ENCODE measurements around the gene KRTAP21-2.
"Not testable (repeated sequence)": the region's sequence is repeated elsewhere in the genome, so short reads cannot be mapped to it uniquely, and the experiment has no call there.

Gene KRTAP21-2

GRCh38 chr21:30747159-30747558, at the start of gene KRTAP21-2:
KRTAP21-2 (minus strand) TSS chr21:30747259; CDS start chr21:30747202, 57 bp downstream.
- no peak for DNase-seq (ENCODE audit: low read depth)

GRCh38 chr21:30793581-30794314, 46.7 kb upstream of the KRTAP21-2 start:
- no peak for DNase-seq (ENCODE audit: low read depth)

- no peak for DNase-seq (ENCODE audit: low read depth)
These were observed 32.2 kb upstream of the KRTAP21-2 start for GRCh38 chr21:30779249-30779648.

- DNase-seq (ENCODE audit: low read depth): no peak
These were observed 22.8 kb upstream of the KRTAP21-2 start for GRCh38 chr21:30769724-30770431.

- DNase-seq (ENCODE audit: low read depth): no peak
These were observed 13.7 kb upstream of the KRTAP21-2 start for GRCh38 chr21:30760776-30761175.

GRCh38 chr21:30758306-30758705, 11.2 kb upstream of the KRTAP21-2 start:
- no peak for DNase-seq (ENCODE audit: low read depth)

GRCh38 chr21:30755328-30755727, 8.3 kb upstream of the KRTAP21-2 start, which contains the start of gene KRTAP21-1:
KRTAP21-1 (minus strand) TSS chr21:30755428; CDS start chr21:30755378, 50 bp downstream.
- DNase-seq (ENCODE audit: low read depth): not testable (repeated sequence)

GRCh38 chr21:30740462-30740861, 6.6 kb downstream of the KRTAP21-2 start:
- DNase-seq (ENCODE audit: low read depth): no peak

GRCh38 chr21:30733026-30733425, 14.0 kb downstream of the KRTAP21-2 start:
- no peak for DNase-seq (ENCODE audit: low read depth)

GRCh38 chr21:30726726-30727125, 20.3 kb downstream of the KRTAP21-2 start:
- DNase-seq (ENCODE audit: low read depth): no peak

GRCh38 chr21:30719401-30719800, 27.7 kb downstream of the KRTAP21-2 start:
- DNase-seq (ENCODE audit: low read depth): no peak

- no peak for DNase-seq (ENCODE audit: low read depth)
These were observed 28.7 kb downstream of the KRTAP21-2 start, which contains the start of gene KRTAP21-3 for GRCh38 chr21:30718239-30718909. KRTAP21-3 (minus strand) TSS chr21:30718777; CDS start chr21:30718759, 18 bp downstream.

- DNase-seq (ENCODE audit: low read depth): no peak
These were observed 30.0 kb downstream of the KRTAP21-2 start for GRCh38 chr21:30717105-30717504.

GRCh38 chr21:30714946-30715345, 32.1 kb downstream of the KRTAP21-2 start:
- no peak for DNase-seq (ENCODE audit: low read depth)

- no peak for DNase-seq (ENCODE audit: low read depth)
These were observed 32.6 kb downstream of the KRTAP21-2 start for GRCh38 chr21:30714456-30714855.

GRCh38 chr21:30713766-30714165, 33.3 kb downstream of the KRTAP21-2 start:
- DNase-seq (ENCODE audit: low read depth): no peak

- DNase-seq (ENCODE audit: low read depth): no peak
These were observed 36.6 kb downstream of the KRTAP21-2 start for GRCh38 chr21:30710499-30710898.

GRCh38 chr21:30707409-30707808, 39.6 kb downstream of the KRTAP21-2 start:
- DNase-seq (ENCODE audit: low read depth): no peak
